NCI-H82 treated with DMSO at 0.1 percent for 48 hours (cell line): ENCODE results near the gene EIF3I.

Experiments
- DNase-seq: peaks from one replicate; lab custom pipeline; 2025; ENCODE audit not compliant: unreplicated experiment; lab: John Stamatoyannopoulos, UW

EIF3I gene

GRCh38 chr1:32263744-32264143 lies 41.5 kb downstream of the EIF3I start:
- no peak for DNase-seq

- DNase-seq: no peak
Measured at GRCh38 chr1:32265846-32266245, 43.6 kb downstream of the EIF3I start.

GRCh38 chr1:32266921-32267591 lies 44.8 kb downstream of the EIF3I start:
- DNase-seq: no peak

DNA sequence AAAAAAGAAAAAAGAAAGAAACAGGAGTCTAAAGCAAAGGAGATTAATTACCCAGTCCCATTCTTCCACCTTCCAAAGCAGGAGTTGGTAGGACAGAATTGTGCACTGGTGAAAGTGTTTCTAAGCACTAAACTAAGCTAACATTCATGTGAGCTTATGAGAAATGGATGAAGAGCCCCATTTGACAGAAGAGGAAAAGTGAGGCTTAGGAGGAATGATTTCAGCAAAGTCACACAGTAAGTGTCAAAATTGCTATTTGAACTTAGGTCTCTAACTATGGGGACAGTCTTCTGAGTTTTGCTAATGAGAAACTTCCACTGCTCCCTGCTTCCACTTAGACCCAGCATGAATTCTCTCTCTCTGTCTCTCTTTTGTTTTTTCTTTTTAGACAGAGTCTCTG lies 47.5 kb downstream of the EIF3I start:
- no peak for DNase-seq

- no peak for DNase-seq
Measured at GRCh38 chr1:32272557-32273390, 50.6 kb downstream of the EIF3I start.

DNA sequence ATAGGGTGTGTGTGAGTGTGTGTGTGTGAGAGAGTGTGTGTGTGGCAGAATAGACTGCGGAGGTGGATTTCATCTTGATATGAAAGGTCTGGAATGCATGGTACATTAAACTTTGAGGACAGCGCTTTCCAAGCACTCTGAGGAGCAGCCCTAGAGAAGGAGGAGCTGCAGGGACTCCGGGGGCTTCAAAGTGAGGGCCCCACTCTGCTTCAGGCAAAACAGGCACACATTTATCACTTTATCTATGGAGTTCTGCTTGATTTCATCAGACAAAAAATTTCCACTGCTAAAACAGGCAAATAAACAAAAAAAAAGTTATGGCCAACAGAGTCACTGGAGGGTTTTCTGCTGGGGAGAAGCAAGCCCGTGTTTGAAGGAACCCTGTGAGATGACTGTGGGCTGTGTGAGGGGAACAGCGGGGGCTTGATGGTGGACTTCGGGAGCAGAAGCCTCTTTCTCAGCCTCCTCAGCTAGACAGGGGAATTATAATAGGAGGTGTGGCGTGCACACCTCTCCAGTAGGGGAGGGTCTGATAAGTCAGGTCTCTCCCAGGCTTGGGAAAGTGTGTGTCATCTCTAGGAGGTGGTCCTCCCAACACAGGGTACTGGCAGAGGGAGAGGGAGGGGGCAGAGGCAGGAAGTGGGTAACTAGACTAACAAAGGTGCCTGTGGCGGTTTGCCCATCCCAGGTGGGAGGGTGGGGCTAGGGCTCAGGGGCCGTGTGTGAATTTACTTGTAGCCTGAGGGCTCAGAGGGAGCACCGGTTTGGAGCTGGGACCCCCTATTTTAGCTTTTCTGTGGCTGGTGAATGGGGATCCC lies 51.4 kb downstream of the EIF3I start:
- DNase-seq: no peak

DNA sequence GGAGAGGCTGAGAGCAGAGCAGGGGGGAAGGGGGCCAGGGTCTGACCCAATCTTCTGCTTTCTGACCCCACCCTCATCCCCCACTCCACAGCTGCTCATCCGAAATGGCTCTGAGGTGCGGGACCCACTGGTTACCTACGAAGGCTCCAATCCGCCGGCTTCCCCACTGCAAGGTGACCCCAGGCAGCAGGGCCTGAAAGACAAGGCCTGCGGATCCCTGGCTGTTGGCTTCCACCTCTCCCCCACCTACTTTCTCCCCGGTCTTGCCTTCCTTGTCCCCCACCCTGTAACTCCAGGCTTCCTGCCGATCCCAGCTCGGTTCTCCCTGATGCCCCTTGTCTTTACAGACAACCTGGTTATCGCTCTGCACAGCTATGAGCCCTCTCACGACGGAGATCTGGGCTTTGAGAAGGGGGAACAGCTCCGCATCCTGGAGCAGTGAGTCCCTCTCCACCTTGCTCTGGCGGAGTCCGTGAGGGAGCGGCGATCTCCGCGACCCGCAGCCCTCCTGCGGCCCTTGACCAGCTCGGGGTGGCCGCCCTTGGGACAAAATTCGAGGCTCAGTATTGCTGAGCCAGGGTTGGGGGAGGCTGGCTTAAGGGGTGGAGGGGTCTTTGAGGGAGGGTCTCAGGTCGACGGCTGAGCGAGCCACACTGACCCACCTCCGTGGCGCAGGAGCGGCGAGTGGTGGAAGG lies 52.6 kb downstream of the EIF3I start:
- DNase-seq: no peak

- no peak for DNase-seq
Measured at GRCh38 chr1:32275424-32275823, 53.2 kb downstream of the EIF3I start.

DNA sequence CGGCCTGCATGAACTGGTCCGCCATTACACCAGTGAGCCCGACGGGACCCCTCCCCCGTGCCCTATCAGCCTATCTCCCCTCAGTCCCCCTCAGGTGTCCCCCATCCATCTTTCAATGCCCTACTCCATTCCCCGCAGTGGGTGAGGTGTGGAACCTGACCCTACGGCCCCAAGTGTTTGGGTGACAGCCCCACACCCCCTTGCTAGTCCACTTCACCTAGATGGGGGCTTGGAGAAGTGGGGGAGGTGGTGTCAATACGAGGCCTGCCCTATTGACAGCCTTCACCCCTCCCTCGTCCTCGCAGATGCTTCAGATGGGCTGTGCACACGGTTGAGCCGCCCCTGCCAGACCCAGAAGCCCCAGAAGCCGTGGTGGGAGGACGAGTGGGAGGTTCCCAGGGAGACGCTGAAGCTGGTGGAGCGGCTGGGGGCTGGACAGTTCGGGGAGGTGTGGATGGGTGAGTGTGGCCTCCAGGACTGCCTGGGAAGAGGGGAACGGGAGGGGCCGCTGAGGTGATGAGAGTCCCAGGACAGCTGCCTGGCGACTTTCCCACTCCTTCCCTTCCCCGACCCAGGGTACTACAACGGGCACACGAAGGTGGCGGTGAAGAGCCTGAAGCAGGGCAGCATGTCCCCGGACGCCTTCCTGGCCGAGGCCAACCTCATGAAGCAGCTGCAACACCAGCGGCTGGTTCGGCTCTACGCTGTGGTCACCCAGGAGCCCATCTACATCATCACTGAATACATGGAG lies 54.0 kb downstream of the EIF3I start:
- no peak for DNase-seq
